ENCODE data around the gene RRM2. TPM values are rescaled to one million over a fixed set of nuclear protein-coding genes. Genes with fewer than 3 reads are reported as not detected.

The RRM2 gene
- total and polyA plus RNA-seq, 7 donors = 0.27 to 9.3 (median 0.96) TPM; not detected in 2

- WGBS, 3 donors = 85 to 91% (median 86%) methylated on average over 16 of the region's 16 CpGs
Measured at GRCh38 chr2:10140841-10141610, 18.5 kb downstream of the RRM2 start.

GRCh38 chr2:10141736-10142639 lies 19.4 kb downstream of the RRM2 start:
- H3K36me3 ChIP-seq (ENCODE audit: insufficient read depth in 1 of 2, low read depth in 1 of 2) = no peaks in the 10 kb centered on the region
- H3K4me1 ChIP-seq = no peaks in the 10 kb centered on the region
- ATAC-seq (peak; percentile 54 to 80 (median 65)), DNase-seq (no peak)
- WGBS, 3 donors = 85 to 87% (median 86%) methylated on average over 27 to 32 of the region's 32 CpGs
- H3K27me3 ChIP-seq (ENCODE audit: insufficient read depth in 3 of 3, low read length in 2 of 3) = no peaks in the 10 kb centered on the region
- intact Hi-C loops (cut with DNase I) = loop anchor here (5.0 to 10.0 kb wide), 4 partner anchors 163 to 290 kb away; partner anchors contain the start of gene HPCAL1 (in 1 of the 2)
- TF ChIP-seq CTCF (IDR thresholded peaks at IDR 0.05) = peak; percentile 28
- H3K9me3 ChIP-seq = no peaks in the 10 kb centered on the region
- H3K4me3 ChIP-seq = no peak overlapping the region
- H3K27ac ChIP-seq = no peak overlapping the region

More at GRCh38 chr2:10140841-10141610, 18.5 kb downstream of the RRM2 start:
- H3K4me3 ChIP-seq = no peak overlapping the region
- no peaks in the 10 kb centered on the region for H3K27me3 ChIP-seq (ENCODE audit: insufficient read depth in 3 of 3, low read length in 2 of 3)
- H3K36me3 ChIP-seq (ENCODE audit: insufficient read depth in 1 of 2, low read depth in 1 of 2) = no peaks in the 10 kb centered on the region
- no peaks in the 10 kb centered on the region for H3K4me1 ChIP-seq
- no peak overlapping the region for H3K27ac ChIP-seq
- TF ChIP-seq CTCF (IDR thresholded peaks at IDR 0.05) = no peak
- H3K9me3 ChIP-seq = no peaks in the 10 kb centered on the region
- intact Hi-C loops (cut with DNase I) = loop anchor here (5.0 to 10.0 kb wide), 4 partner anchors 164 to 291 kb away; partner anchors contain the start of gene HPCAL1 (in 1 of the 2)
- ATAC-seq (no peak), DNase-seq (no peak)

DNA sequence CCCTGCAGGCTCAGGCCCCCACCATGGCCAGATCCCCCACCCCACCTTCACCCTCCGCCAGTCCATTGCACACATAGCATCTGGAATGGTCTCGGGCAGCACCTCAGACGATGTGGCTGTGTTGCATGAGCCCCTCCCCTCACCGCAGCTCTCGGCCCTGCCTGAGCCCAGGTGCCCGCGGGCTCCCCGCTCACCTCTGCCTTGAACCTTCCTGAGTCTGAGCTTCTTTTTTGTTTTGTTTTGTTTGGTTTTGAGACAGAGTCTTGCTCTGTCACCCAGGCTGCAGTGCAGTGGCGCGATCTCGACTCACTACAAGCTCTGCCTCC lies 20.1 kb downstream of the RRM2 start:
- no peaks in the 10 kb centered on the region for H3K36me3 ChIP-seq (ENCODE audit: insufficient read depth in 1 of 2, low read depth in 1 of 2)
- no peak overlapping the region for H3K27ac ChIP-seq
- 96 to 97% (median 97%) methylated on average over 11 of the region's 11 CpGs for WGBS, 3 donors
- H3K27me3 ChIP-seq (ENCODE audit: insufficient read depth in 3 of 3, low read length in 2 of 3) = no peaks in the 10 kb centered on the region
- H3K4me3 ChIP-seq = no peak overlapping the region
- no peak for ATAC-seq
- intact Hi-C loops (cut with DNase I) = loop anchor here (5.0 to 10.0 kb wide), 4 partner anchors 162 to 290 kb away; partner anchors contain the start of gene HPCAL1 (in 1 of the 2)
- DNase-seq = no peak
- H3K4me1 ChIP-seq = no peaks in the 10 kb centered on the region
- H3K9me3 ChIP-seq = no peaks in the 10 kb centered on the region
- TF ChIP-seq CTCF (IDR thresholded peaks at IDR 0.05) = no peak

DNA sequence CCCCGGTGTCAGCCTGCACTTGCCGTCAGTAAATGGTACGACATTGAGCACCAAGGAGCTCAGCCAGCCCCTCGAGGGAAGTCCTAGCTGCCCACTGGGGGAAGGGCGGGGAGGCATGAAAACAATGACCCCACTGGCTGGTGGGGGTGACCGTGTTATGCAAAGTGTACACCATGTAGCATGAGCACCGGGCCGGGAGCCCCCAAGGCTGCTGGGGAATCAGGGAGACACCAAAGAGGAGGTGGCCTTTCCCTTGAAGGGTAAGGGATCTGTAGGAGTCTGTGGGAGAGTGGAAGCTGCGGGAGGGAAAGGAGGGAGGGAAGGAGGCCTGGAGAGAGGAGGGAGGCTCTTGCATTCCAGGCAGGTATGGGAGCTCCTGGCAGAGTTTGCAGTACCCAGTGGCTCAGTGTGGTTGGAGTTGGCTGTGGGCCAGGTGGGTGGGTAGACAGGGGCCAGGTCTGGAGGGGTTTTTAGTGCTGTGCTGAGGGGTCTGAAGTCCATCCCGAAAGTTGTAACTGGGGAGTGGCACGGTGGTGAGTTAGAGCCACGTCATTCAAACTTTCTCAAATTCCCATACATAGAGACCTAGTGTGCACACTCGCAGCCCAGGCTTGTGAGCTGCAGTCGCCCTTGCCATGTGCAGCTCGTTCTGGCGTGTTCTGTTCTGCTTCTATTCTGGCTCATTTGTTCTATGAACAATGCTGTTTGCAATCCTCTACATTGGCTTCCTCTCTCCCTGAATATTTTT lies 22.4 kb downstream of the RRM2 start:
- H3K4me3 ChIP-seq = no peak overlapping the region
- ATAC-seq (peak; percentile 9 to 47 (median 20)), DNase-seq (no peak)
- no peaks in the 10 kb centered on the region for H3K36me3 ChIP-seq (ENCODE audit: insufficient read depth in 1 of 2, low read depth in 1 of 2)
- intact Hi-C loops (cut with DNase I) = loop anchor here (5.0 to 10.0 kb wide), 4 partner anchors 160 to 287 kb away; partner anchors contain the start of gene HPCAL1 (in 1 of the 2)
- 55 to 71% (median 60%) methylated on average over 16 of the region's 16 CpGs for WGBS, 3 donors
- H3K27ac ChIP-seq = no peak overlapping the region
- no peaks in the 10 kb centered on the region for H3K4me1 ChIP-seq
- no peaks in the 10 kb centered on the region for H3K27me3 ChIP-seq (ENCODE audit: insufficient read depth in 3 of 3, low read length in 2 of 3)
- H3K9me3 ChIP-seq = no peaks in the 10 kb centered on the region
- no peak for TF ChIP-seq CTCF (IDR thresholded peaks at IDR 0.05)

Data from psoas muscle (tissue), 8 donors.